ENCODE measurements around the gene MYO15B. TPM values are rescaled to one million over a fixed set of nuclear protein-coding genes. Genes with fewer than 3 reads are reported as not detected.
A peak's percentile ranks its signal among the peaks of the same experiment; 100 is the strongest.

Gene MYO15B
- total and polyA plus RNA-seq, 10 donors, result 123 to 569 (median 347) TPM

DNA sequence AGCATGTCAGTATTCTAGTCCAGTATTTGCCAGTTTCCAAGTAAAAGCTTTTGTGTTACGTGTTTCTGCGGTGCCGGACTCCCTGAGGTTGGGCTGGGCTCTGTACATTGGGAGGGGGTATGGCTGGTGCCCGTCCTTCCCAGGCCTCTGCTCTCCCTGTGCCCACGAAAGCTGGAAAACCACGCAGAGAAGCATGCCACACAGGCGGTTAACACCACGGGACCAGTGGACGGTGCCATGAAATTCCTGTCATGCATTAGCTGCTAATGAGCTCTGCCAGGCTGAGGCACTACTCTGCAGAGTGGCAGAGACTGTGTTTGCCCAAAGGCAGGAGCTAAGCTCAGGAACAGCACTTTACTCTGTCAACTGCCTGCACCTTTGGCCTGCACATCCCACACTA lies 53.7 kb downstream of the MYO15B start:
- peaks cover 0 to 90% (median 13%) of the 10 kb centered on the region in 6 donors for H3K36me3 ChIP-seq
- H3K27me3 ChIP-seq (replicated peaks in 1 of 7), result no peaks in the 10 kb centered on the region
- H3K27ac ChIP-seq, result no peak overlapping the region
- TF ChIP-seq POLR2AphosphoS5 (IDR thresholded peaks at IDR 0.05), result no peak
- DNase-seq, result no peak
- intact Hi-C loops (cut with DNase I; ENCODE audit: low total_unique reads), result no loop called here
- WGBS, 5 donors, result 91 to 97% (median 93%) methylated on average over 9 of the region's 9 CpGs
- H3K4me3 ChIP-seq, result no peak overlapping the region
- no peaks in the 10 kb centered on the region for H3K9me3 ChIP-seq
- peaks cover 0 to 23% (median 10%) of the 10 kb centered on the region in 6 donors for H3K4me1 ChIP-seq

DNA sequence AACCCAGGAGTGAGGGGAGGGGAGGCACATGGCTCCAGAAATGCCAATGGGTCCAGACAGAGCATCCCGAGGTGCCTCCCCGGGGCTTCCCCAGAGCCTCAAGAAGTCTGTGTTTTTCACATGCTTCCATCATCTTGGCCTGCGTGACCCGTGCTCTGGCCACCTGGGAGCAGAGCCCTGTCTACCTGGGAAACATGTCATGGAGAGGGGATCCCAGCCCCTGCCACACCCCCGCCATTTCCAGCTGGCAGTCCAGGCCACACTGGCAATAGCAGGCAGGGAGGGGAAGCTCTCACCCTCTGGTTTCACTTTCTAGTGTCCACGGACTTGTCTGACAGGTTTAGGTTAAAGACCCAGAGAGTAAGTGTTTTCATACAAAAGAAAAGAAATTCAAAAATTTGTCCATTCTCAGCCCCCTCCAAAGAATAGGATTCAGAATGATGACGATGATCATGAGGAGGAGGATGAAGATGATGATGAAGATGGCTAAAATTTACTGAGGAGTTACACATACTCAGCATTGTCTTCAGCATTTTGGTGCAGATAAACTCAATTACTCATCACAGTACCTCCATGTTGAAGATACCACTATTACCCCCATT lies 54.7 kb downstream of the MYO15B start:
- Histone ChIP-seq H3K4me1 (peaks cover 0 to 29% (median 12%) of the 10 kb centered on the region in 6 donors), H3K27me3 (replicated peaks in 1 of 7) (no peaks in the 10 kb centered on the region), H3K9me3 (no peaks in the 10 kb centered on the region), H3K4me3 (no peak overlapping the region), H3K27ac (peak overlapping the region in 1 of 8 donors; percentile 18), H3K36me3 (peaks cover 0 to 87% (median 13%) of the 10 kb centered on the region in 6 donors)
- no peak for TF ChIP-seq POLR2A (IDR thresholded peaks at IDR 0.05)
- TF ChIP-seq, protein P1, sequence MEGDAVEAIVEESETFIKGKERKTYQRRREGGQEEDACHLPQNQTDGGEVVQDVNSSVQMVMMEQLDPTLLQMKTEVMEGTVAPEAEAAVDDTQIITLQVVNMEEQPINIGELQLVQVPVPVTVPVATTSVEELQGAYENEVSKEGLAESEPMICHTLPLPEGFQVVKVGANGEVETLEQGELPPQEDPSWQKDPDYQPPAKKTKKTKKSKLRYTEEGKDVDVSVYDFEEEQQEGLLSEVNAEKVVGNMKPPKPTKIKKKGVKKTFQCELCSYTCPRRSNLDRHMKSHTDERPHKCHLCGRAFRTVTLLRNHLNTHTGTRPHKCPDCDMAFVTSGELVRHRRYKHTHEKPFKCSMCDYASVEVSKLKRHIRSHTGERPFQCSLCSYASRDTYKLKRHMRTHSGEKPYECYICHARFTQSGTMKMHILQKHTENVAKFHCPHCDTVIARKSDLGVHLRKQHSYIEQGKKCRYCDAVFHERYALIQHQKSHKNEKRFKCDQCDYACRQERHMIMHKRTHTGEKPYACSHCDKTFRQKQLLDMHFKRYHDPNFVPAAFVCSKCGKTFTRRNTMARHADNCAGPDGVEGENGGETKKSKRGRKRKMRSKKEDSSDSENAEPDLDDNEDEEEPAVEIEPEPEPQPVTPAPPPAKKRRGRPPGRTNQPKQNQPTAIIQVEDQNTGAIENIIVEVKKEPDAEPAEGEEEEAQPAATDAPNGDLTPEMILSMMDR (IDR thresholded peaks at IDR 0.05 in 8 of 11, conservative IDR thresholded peaks at IDR 0.05 in 3 of 11), result no peak
- intact Hi-C loops (cut with DNase I; ENCODE audit: low total_unique reads), result no loop called here
- WGBS, 5 donors, result 80 to 87% (median 84%) methylated on average over 7 of the region's 7 CpGs
- DNase-seq, result no peak

DNA sequence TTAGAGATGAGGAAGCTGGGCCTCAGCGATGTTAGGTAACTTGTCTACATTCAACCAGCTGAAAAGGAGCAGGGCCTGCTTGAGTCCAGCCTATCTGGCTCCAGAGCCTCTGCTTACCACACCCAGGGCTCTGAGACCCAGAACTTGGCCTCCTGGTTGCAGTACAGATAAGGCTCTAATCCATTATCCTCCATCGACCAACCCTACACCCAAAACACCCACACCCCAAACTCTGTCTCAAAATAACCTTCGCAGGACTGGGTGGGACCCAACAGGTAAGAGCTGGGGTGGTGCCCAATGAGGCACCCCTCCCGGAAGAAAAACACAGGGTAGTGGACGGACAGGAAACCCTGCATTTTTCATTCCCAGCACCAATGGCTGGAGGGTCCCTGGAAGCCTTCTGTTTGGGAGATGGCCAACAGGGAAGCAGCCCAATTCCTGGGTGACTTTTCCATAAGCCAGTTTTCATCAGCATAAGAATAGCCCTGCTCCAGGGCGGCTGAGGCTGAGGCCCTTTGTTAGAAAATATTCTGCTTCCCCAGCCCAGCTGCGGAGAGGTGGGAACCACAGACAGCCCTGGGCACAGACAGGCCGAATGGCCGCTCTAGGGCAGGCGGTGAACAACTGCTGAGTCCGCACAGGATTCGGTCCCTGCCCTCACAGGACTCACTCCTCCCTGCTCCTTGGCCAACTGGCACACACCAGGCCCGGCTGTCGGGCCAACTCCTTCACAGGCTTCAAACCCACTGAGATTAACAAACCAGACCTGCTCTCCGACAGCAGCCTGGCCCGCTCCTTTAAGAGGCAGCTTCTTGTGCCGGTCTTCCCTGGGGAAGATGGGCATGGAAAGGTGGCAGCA lies 55.4 kb downstream of the MYO15B start:
- Histone ChIP-seq H3K27me3 (replicated peaks in 1 of 7) (no peaks in the 10 kb centered on the region), H3K4me1 (peaks cover 0 to 29% (median 12%) of the 10 kb centered on the region in 6 donors), H3K27ac (peak overlapping the region in 1 of 8 donors; percentile 18), H3K36me3 (peaks cover 0 to 90% (median 13%) of the 10 kb centered on the region in 6 donors), H3K9me3 (no peaks in the 10 kb centered on the region), H3K4me3 (no peak overlapping the region)
- intact Hi-C loops (cut with DNase I; ENCODE audit: low total_unique reads), result no loop called here
- WGBS, 5 donors, result 84 to 96% (median 94%) methylated on average over 10 to 17 of the region's 17 CpGs
- peak; percentile 58 for DNase-seq
- TF ChIP-seq POLR2AphosphoS5 (IDR thresholded peaks at IDR 0.05) (no peak), POLR2A (IDR thresholded peaks at IDR 0.05) (no peak)
- TF ChIP-seq, protein P1 (IDR thresholded peaks at IDR 0.05 in 8 of 11, conservative IDR thresholded peaks at IDR 0.05 in 3 of 11), result no peak

DNA sequence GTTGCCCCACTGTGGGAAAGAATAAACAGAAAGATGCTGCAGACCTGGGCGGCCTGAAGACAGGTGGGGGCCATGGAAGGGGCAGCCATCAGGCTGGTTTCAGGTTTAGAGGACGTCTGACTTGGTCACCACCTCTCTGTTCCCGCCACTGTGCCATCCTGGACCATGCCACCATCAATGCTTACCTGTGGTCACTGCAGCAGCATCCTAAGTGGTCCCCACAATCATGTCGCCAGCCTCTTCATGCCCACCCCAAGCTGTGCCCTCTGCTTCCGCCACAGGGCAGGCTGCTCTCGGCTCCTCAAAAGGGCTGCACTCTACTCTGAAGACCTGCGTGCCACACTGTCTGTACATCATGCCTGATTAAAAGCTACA lies 56.0 kb downstream of the MYO15B start:
- intact Hi-C loops (cut with DNase I; ENCODE audit: low total_unique reads), result no loop called here
- DNase-seq, result no peak
- Histone ChIP-seq H3K9me3 (no peaks in the 10 kb centered on the region), H3K36me3 (peaks cover 0 to 91% (median 13%) of the 10 kb centered on the region in 6 donors), H3K4me3 (no peak overlapping the region), H3K27ac (no peak overlapping the region), H3K4me1 (peaks cover 0 to 29% (median 12%) of the 10 kb centered on the region in 6 donors), H3K27me3 (replicated peaks in 1 of 7) (no peaks in the 10 kb centered on the region)
- TF ChIP-seq POLR2A (IDR thresholded peaks at IDR 0.05) (no peak), POLR2AphosphoS5 (IDR thresholded peaks at IDR 0.05) (no peak)
- TF ChIP-seq, protein P1 (IDR thresholded peaks at IDR 0.05 in 8 of 11, conservative IDR thresholded peaks at IDR 0.05 in 3 of 11), result no peak
- 94 to 99% (median 97%) methylated on average over 7 of the region's 7 CpGs for WGBS, 5 donors

Data from spleen (tissue), 11 donors.